Fibroblast of skin of scalp (primary cell): Measurements from ENCODE around the gene TMEM140. TPM values are rescaled to one million over a fixed set of nuclear protein-coding genes. Genes with fewer than 3 reads are reported as not detected.
"Not testable (repeated sequence)": the region's sequence is repeated elsewhere in the genome, so short reads cannot be mapped to it uniquely, and the experiment has no call there.

Source experiments
- DNase-seq: peaks from one replicate; pipeline ENCODE4 v3.0.0-alpha.2; 2013
- polyA plus RNA-seq, 2 experiments: library from polyadenylated mRNA; unstranded; fragments of 120-200 nt; gene quantifications; one replicate each; pipeline ENCODE4 v1.2.1, GENCODE V29; 2013; ENCODE audit not compliant: insufficient read length in 2 of 2

TMEM140 gene
- polyA plus RNA-seq (2013, experiment 1 of 2; ENCODE audit: insufficient read length): 5.4 TPM
- polyA plus RNA-seq (2013, experiment 2 of 2; ENCODE audit: insufficient read length): 5.6 TPM

DNA sequence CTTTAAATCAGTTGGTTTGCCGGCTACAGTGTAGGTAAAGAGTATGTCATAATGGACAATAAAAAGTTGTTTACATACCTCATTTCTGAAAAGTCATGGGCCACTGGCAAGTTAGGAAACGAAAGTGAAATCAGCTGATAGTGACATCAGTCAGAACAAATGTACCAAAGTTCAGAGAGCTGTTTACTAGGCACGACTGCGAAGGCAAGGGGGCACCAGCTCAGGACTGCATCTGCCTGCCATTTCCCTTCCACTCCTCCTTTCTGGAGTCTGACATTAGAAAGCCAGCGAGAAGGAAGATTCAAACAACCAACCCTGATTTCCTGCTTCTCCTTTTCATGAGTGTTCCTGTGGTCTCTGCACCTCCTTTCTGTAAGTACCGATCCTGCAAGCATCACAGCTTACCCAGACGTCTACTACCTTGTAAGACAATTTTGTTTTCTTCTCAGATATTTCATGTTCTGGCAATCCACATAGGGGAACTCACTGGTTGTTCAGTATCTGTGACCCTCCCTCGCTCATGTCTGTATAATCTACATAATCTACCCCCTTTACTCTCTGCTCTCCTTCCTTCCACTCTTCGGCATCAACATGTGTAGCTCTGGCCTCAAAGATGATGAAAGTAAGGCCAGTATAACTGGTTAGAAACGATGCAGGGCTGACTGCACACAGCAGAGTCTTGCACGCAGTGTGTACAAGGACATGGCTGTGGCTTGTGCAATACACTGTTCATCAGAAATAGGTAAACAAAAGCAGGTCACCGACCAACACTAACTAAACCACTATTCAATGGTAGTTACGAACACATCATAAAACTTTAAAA, at the start of gene TMEM140:
TMEM140 (plus strand) TSS at position 174 of the 823 bp plus-strand sequence. CDS start 16,370 bp downstream, outside the sequence.
- no peak for DNase-seq

DNA sequence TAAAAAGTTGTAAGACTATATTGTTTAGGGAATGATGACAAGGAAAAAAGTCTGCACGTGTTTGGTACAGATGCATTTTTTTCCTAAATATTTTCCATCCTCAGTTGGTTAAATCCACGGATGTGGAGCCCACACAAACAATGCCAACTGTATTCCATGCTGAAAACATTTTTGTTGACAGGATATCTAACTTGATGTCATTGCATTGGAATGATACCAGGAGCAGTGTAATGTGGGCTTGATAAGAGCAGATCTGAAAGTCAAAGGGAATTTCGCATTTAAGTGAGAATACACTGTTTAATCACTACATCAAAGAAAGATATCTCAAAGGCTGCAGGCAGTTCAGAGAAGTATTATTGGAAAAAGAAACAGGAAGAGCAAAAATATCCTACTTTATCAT, 49.5 kb upstream of the TMEM140 start:
- no peak for DNase-seq

DNA sequence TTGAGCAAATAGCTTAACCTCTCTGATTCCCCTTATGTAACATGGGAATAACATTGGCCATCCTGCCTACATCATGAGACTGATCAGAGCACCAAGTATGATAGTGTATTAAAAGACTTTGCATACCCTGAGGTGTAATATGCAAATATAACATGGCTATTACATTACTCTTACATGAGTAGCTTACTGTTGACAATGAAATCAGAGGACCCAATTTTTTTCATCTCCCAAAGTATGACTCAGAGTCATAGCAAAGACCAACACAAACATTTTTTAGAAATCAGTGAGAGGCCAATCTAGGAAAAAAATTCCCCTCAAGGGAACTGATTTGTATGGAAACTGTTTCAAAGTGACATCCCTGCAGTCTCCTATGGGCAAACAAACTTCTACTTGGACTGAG, 47.0 kb upstream of the TMEM140 start:
- DNase-seq: peak; percentile 59

- DNase-seq: no peak
Measured at GRCh38 chr7:135102372-135102771, 45.5 kb upstream of the TMEM140 start.

DNA sequence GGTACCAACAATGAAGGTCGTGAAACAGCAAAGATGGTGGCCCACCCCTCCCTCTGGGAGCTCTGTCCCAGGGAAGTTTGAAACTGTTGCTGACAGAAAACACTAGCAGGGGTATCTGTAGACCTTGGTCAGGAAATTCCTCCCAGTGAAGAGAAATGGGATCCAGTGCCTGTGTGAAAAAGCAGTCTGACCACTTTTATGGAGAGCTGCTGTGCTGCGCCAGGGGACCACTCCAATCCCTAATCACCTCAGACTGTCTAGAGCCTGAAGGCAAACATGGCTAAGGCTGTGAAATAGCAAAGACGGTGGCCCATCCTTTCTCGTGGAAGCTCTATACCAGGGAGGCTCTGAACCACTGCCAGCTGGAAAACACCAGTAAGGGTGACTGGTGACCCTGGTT, 38.3 kb upstream of the TMEM140 start:
- DNase-seq: no peak

DNA sequence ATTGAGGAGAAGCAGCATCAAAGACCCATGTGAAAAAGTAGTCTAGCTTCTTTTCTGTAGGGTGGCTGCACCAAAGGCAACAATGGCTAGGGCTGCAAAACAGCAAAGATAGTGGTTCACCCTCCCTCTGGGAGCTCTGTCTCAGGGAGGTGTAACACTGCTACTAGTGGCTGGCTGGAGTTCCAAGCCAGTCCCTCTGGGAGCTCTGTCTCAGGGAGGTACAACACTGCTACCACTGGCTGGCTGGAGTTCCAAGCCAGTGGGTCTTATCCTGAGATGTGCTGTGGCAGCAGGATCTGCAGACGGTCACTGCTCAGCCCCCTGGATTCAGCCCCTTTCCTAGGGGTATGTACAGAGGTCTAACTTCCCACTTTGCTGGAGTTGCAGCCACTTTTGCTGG, 37.9 kb upstream of the TMEM140 start:
- no peak for DNase-seq

DNA sequence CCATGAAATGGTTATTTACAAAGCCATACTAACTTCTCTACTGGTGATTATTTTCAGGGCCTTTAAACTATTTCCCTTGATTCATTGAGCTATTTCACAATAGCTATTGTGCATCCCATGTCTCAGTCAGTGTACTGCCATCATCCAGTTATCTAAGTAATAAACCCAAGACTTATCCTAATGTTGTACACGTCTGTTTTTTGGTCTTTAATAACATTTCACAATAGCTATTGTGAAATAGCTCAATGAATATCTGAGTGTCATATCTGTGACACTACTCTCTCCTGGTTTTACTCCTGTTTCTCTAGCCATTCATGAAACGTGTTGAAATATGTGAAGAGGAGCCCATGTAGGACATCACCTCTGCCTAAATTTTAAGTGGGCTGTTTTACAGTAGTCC, 36.5 kb upstream of the TMEM140 start:
- no peak for DNase-seq

GRCh38 chr7:135114622-135115021, 33.2 kb upstream of the TMEM140 start:
- DNase-seq: no peak

- no peak for DNase-seq
Measured at GRCh38 chr7:135117096-135117495, 30.8 kb upstream of the TMEM140 start.

DNA sequence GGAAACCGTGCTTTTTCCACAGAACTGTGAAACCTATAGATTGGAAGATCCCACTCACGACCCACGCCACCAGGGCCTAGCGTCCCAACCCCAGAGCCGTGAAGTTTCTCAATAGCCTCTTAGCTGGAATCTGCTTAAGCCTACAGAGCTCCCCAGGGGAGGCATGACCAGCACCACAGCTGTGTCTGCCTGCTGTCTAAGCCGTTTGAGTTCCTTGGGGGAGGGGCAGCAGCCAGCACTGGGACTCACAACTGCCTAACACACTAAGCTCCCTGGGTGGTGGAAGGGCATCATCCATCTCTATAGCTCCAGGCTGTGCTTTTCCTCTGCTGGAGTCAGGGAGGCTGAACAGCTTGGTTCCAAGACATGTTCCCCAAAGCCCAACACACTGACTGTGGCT, 26.0 kb upstream of the TMEM140 start:
- peak; percentile 12 for DNase-seq

DNA sequence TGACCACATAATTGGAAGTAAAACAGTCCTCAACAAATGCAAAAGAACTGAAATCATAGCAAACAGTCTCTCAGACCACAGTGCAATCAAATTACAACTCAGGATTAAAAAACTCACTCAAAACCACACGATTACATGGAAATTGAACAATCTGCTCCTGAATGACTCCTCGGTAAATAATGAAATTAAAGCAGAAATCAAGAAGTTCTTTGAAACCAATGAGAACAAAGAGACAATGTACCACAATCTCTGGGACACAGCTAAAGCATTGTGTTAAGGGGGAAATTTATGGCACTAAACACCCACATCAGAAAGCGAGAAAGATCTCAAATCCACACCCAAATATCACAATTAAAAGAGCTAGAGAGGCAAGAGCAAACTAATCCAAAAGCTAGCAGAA, 23.2 kb upstream of the TMEM140 start:
- not testable (repeated sequence) for DNase-seq

GRCh38 chr7:135128931-135129330, 18.9 kb upstream of the TMEM140 start:
- DNase-seq: no peak

DNA sequence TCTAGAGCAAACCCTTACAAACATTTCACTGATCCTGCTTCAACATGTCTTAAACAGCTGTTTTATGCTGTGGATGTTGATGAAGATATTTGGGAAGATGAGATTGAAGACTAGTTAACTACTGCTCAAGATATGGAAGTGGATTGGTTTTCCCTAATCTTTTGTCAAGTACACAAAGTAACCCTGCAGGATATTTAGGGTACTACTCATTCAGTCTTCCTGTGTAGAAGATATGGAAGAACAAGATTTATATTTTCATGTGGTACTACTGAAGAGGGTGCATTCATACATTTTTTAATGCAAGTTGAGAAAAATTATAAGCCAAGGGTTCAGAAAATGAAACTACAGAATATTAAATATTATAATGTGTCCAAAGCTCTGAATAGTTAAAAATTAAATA, 18.3 kb upstream of the TMEM140 start:
- DNase-seq: no peak

GRCh38 chr7:135143885-135144668, 3.8 kb upstream of the TMEM140 start:
- DNase-seq: no peak

GRCh38 chr7:135147341-135147898, 452 bp upstream of the TMEM140 start:
- no peak for DNase-seq

DNA sequence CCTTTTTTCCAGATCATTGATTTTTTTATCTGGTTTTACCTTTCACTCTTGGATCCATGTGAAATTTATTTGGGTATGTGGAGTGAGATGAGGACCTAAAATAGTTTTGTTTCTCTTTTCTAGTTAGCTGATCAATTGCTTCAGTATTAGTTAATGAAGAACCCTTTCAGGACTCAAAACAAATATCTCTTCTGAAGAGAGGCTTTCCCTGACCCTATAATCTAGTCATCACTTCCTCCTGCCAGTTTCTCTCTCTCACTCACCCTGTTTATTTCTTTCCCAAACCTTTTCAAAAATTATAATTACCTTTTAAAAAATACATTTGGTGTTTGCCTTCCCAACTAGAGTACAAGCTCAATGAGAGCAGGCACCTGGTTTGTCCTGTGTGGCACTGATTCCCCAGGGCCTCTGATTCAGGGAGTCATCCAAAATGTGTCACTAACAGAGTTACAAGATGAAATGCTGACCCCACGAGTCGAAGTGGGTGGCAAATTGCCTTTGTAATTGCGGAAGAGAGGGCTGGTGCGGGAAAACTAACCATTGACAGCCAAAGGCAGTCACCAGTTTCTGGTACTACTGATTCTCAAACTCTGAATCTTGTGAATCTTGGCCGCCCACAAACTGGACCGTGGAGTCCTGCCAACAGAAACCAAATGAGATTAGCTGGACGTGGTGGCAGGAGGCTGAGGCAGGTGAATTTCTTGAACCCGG, 2.4 kb downstream of the TMEM140 start:
- no peak for DNase-seq

- no peak for DNase-seq
Measured at GRCh38 chr7:135151132-135151531, 3.3 kb downstream of the TMEM140 start.

- DNase-seq: no peak
Measured at GRCh38 chr7:135151533-135151932, 3.7 kb downstream of the TMEM140 start.

- DNase-seq: no peak
Measured at GRCh38 chr7:135152442-135152841, 4.6 kb downstream of the TMEM140 start.

DNA sequence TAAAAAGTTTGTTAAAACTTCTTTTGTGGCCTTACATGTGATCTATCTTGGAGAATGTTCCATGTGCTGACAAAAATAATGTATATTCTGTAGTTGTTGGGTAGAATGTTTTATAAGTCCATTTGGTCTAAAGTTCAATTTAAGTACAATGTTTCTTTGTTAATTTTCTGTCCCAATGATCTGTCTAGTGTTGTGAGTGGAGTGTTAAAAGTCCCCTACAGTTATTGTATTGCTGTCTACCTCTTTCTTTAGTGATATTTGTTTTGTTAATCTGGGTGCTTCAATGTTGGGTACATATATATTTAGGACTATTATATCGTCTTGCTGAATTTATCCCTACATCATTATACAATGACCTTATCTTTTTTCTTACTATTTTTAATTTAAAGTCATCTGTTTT, 6.9 kb downstream of the TMEM140 start:
- DNase-seq: no peak

DNA sequence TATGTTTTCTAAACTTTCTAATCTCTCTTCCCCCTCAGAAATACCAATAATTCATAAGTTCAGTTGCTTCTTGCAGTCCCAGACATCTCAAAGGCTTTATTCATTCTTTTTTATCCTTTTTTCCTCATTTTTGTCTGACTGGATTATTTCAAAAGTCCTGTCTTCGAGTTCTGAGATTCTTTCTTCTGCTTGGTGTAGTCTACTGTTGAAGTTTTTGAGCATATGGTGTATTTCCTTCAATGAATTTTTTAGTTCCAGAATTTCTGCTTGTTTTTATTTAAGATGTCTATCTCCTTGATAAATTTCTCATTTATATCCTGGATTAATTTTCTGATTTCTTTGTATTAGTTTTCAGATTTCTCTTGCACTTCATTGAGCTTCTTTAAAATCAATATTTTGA, 8.4 kb downstream of the TMEM140 start:
- no peak for DNase-seq

DNA sequence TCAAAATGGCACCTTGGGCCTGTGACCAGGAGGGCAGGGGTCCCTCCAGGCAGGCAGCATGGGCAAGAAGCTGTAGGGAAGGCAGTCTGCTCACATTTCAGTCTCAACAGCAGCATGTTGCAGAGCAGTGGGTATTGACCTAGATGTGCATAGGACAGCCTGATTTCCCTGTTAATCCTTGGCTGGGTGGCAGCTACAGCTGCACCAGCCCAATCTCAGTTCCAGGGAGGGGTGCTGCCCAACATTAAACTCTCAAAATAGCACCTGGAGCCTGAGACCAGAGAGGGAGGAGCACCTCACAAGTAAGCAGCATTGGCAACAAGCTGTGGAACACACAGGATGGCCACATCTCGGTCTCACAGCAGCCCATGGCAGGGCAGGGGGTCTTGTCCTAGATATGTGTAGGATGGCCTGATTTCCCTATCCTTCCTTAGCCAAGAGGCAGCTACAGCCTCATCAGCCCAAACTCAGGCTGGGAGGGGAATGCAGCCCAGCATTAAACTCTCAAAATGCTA, 10.3 kb downstream of the TMEM140 start:
- DNase-seq: no peak

- DNase-seq: no peak
Measured at GRCh38 chr7:135158874-135159273, 11.0 kb downstream of the TMEM140 start.
